GM20000 (cell line): ENCODE data around the gene SUN2.

Experiments
- DNase-seq: peaks from one replicate; pipeline ENCODE4 v3.0.0; 2012; ENCODE audit warnings: low spot score
- TF ChIP-seq, protein P1 (sequence below): IDR thresholded peaks from 2 replicates; pipeline ENCODE4 v1.5.1; 2012; ENCODE audit warnings: mild to moderate bottlenecking, control low read depth; ENCODE audit errors: extremely low read depth, missing control alignments

The SUN2 gene

DNA sequence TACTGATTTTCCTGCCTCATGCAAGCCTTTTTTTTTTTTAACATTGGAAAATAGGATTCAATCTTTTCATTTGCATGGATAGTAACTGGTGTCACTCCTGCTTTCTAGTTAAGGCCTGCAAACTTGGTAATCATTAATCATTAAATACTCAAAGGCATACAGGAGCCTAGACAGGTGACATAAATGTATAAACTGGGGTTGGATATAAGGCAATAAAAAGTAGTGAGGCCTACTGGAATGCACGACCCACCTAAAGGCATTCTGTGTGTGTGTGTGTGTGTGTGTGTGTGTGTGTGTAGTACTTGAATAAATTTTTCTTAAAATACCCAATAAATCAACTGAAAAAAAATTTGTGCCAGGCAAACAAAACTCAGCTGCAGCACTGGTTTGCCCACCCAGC, 66.1 kb downstream of the SUN2 start:
- TF ChIP-seq, protein P1, sequence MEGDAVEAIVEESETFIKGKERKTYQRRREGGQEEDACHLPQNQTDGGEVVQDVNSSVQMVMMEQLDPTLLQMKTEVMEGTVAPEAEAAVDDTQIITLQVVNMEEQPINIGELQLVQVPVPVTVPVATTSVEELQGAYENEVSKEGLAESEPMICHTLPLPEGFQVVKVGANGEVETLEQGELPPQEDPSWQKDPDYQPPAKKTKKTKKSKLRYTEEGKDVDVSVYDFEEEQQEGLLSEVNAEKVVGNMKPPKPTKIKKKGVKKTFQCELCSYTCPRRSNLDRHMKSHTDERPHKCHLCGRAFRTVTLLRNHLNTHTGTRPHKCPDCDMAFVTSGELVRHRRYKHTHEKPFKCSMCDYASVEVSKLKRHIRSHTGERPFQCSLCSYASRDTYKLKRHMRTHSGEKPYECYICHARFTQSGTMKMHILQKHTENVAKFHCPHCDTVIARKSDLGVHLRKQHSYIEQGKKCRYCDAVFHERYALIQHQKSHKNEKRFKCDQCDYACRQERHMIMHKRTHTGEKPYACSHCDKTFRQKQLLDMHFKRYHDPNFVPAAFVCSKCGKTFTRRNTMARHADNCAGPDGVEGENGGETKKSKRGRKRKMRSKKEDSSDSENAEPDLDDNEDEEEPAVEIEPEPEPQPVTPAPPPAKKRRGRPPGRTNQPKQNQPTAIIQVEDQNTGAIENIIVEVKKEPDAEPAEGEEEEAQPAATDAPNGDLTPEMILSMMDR: no peak
- DNase-seq: no peak

DNA sequence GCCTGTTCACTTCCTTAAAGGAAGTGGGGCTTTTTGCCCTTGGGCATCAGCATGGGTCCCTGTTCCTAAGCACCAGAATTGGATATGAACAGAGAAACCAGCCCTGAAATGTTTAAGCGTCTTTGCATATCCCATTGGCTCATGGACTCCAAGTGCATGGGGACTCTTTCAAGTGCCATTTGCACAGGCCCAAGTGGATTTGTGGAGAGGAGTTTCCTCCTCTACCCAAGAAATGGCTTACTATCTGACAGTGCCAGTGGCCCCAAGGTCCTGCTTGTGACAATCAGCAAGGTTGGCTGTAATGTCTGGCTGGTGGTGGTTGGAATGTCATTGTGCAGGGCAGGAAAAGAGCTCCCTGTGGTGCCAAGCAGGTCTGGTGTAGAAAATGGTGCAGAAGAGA, 70.0 kb downstream of the SUN2 start:
- TF ChIP-seq, protein P1: no peak
- no peak for DNase-seq

DNA sequence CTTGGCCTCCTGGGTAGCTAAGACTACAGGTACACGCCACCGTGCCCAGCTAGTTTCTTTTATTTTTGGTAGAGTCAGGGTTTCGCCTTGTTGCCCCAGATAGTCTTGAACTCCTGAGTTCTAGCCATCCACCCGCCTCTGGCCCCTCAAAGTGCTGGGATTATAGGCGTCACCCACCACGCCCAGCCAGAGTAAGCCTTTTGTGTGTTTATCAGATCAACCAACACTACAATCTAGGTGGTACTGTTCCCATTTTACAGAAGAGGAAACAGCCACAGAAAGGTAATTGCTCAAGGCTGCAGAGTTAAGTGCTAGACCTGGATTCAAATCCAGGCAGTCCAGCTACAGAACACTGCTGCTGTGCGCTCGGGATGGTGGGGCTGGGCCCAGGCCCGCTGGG, 70.9 kb downstream of the SUN2 start:
- TF ChIP-seq, protein P1: no peak
- DNase-seq: no peak
